Caco-2 (cell line): ENCODE data around the gene ERO1A. TPM values are rescaled to one million over a fixed set of nuclear protein-coding genes. Genes with fewer than 3 reads are reported as not detected.
"Not testable (repeated sequence)": the region's sequence is repeated elsewhere in the genome, so short reads cannot be mapped to it uniquely, and the experiment has no call there.

Source experiments
- BruUV-seq: library from RNA; stranded (reverse); fragments of 400-500 nt; replicated peaks from 2 replicates; lab custom pipeline; 2021; lab: Mats Ljungman, UMichigan
- CTCF ChIA-PET: fragments of 300-600 bp; sonication (Branson Sonifier 250); formaldehyde crosslinking; loops from one replicate; lab custom pipeline; 2022; ENCODE audit warnings: antibody characterized with exemption; lab: Charles Lee
- POLR2A ChIA-PET: fragments of 300-600 bp; sonication (Branson Sonifier 250); formaldehyde crosslinking; loops from one replicate; lab custom pipeline; 2022; ENCODE audit warnings: antibody characterized with exemption; lab: Charles Lee
- DNase-seq, 2 experiments: peaks; one replicate each; pipeline versions ENCODE4 v3.0.0 to v3.0.0-alpha.2; 2020 to 2022
- H3K27me3 ChIP-seq: replicated peaks from 2 replicates; pipeline ENCODE4 v1.6.0; 2011; ENCODE audit warnings: low read length; ENCODE audit not compliant: control insufficient read depth, insufficient read depth
- H3K36me3 ChIP-seq: 2 replicates; pipeline ENCODE4 v1.5.1; 2011; ENCODE audit warnings: low read length; ENCODE audit not compliant: control insufficient read depth, insufficient read depth
- H3K4me1 ChIP-seq: fragments of 250-450 bp; sonication (Bioruptor Pico); 2 replicates; pipeline ENCODE4 v1.5.1; 2020; ENCODE audit warnings: mild to moderate bottlenecking
- H3K4me3 ChIP-seq: 2 replicates; pipeline ENCODE4 v1.5.1; 2011; ENCODE audit warnings: low read depth, mild to moderate bottlenecking, control low read depth, low read length
- H3K9me3 ChIP-seq: fragments of 250-450 bp; sonication (Bioruptor Pico); 2 replicates; pipeline ENCODE4 v1.5.1; 2020; ENCODE audit warnings: mild to moderate bottlenecking, moderate library complexity
- H3K27ac Mint-ChIP-seq: one replicate; pipeline ENCODE4 v1.8.0; 2022; ENCODE audit warnings: mixed read lengths; ENCODE audit not compliant: unreplicated experiment
- H3K27me3 Mint-ChIP-seq: one replicate; pipeline ENCODE4 v1.8.0; 2022; ENCODE audit warnings: mixed read lengths; ENCODE audit not compliant: insufficient read depth, unreplicated experiment
- H3K36me3 Mint-ChIP-seq: one replicate; pipeline ENCODE4 v1.8.0; 2022; ENCODE audit warnings: mild to moderate bottlenecking, mixed read lengths; ENCODE audit not compliant: insufficient read depth, unreplicated experiment
- H3K4me1 Mint-ChIP-seq: one replicate; pipeline ENCODE4 v1.8.0; 2022; ENCODE audit warnings: low read depth, mixed read lengths; ENCODE audit not compliant: unreplicated experiment
- H3K4me3 Mint-ChIP-seq: one replicate; pipeline ENCODE4 v1.8.0; 2022; ENCODE audit warnings: mild to moderate bottlenecking, moderate library complexity, mixed read lengths; ENCODE audit not compliant: unreplicated experiment
- H3K9me3 Mint-ChIP-seq: one replicate; pipeline ENCODE4 v1.8.0; 2022; ENCODE audit warnings: mixed read lengths; ENCODE audit not compliant: unreplicated experiment
- intact Hi-C: fragments of 100-400 bp; cut with micrococcal nuclease; formaldehyde crosslinking; loops from one replicate; pipeline ENCODE4 v1.10.0; 2022; ENCODE audit not compliant: unreplicated experiment
- total RNA-seq: library from RNA; stranded (reverse); gene quantifications from 2 replicates; pipeline ENCODE4 v1.2.3, GENCODE V29; 2022
- TF ChIP-seq, protein P1 (sequence below), 2 experiments: fragments of 200-600 bp in 1 of 2; IDR thresholded peaks; 1 replicate in 1 of 2; 2 replicates in 1 of 2; pipeline versions ENCODE4 v1.5.1 to v1.8.0; 2011 to 2022; ENCODE audit warnings: antibody characterized with exemption in 1 of 2, control low read depth in 1 of 2, inconsistent platforms in 1 of 2, low read depth in 1 of 2, low read length in 1 of 2, mild to moderate bottlenecking in 1 of 2, moderate library complexity in 1 of 2; ENCODE audit not compliant: insufficient read depth in 1 of 2, severe bottlenecking in 1 of 2, unreplicated experiment in 1 of 2

ERO1A gene
- total RNA-seq, 1 experiment from 2014 or later: 73.6 TPM

- BruUV-seq: no TSS peak
- peaks cover 42% of the 10 kb centered on the region for H3K36me3 Mint-ChIP-seq
- CTCF ChIA-PET: no interaction called here
These were observed 35.4 kb upstream of the ERO1A start for GRCh38 chr14:52730709-52731111.

DNA sequence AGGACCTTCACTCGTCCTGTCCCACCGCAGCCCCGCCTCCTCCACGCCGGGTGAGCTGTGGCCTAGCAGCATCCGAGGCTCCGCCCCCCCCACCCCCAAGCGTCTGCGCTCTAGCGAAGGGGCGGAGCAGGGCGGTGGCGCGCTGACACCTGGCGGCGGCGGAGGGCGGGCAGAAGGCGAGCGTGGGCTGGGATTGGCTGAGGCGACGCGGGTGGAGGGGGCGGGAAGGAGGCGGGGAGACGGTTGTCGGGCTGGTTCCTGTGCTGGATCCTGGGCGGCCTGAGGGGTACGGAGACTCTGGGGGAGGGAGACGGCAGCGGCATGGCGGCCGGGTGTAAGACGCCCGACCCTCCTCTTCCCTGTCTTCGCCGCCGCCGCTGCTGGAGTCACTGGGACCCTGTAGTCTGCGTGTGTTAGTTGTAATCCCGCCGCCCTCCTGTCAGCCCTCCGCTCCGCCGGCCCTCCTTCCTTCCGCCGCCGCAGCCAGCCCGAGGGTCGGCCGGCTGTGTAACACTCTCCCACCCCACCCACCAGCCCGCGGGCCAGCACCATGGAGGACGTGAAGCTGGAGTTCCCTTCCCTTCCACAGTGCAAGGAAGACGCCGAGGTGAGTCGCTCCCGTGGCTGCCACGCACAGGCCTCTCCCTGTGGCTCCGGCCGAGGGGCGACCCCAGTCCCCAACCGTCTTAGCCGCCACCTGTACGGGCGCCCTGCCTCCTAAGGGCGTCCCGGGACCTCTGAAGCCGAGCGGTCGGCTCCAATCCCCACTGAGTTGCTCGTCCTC lies 34.8 kb upstream of the ERO1A start, which contains the start of gene STYX:
TSS of gene STYX (plus strand) at position 242 of the 784 bp plus-strand sequence. CDS start at position 551, 309 bp downstream.
- TSS peak; percentile 44 for BruUV-seq
- ChIA-PET POLR2A (interaction anchor here (0.9 to 1.4 kb wide), 3 partner anchors 22 to 178 kb away, joined by 5 to 6 read pairs (median 6); partner anchors contain the start of genes GPR137C, PSMC6 and TXNDC16), CTCF (interaction anchor here (0.9 kb wide), 1 partner anchor 35 kb away, joined by 4 read pairs; the partner anchor contains the start of gene ERO1A)
- Mint-ChIP-seq H3K36me3 (peaks cover 48% of the 10 kb centered on the region), H3K4me3 (peak within 1 kb of the TSS; percentile 94), H3K27me3 (no peaks in the 10 kb centered on the region), H3K9me3 (no peaks in the 10 kb centered on the region), H3K27ac (peak within 1 kb of the TSS; percentile 96), H3K4me1 (peaks cover 6% of the 10 kb centered on the region)
- H3K36me3 ChIP-seq: peaks cover 3% of the 10 kb centered on the region; the same call in 1 of the 2 replicates
- H3K4me3 ChIP-seq: peak within 1 kb of the TSS; percentile 68
- H3K27me3 ChIP-seq: no peaks in the 10 kb centered on the region
- no peaks in the 10 kb centered on the region for H3K9me3 ChIP-seq
- peak; percentile 99 for DNase-seq
- H3K4me1 ChIP-seq: no peaks in the 10 kb centered on the region
- TF ChIP-seq, protein P1, sequence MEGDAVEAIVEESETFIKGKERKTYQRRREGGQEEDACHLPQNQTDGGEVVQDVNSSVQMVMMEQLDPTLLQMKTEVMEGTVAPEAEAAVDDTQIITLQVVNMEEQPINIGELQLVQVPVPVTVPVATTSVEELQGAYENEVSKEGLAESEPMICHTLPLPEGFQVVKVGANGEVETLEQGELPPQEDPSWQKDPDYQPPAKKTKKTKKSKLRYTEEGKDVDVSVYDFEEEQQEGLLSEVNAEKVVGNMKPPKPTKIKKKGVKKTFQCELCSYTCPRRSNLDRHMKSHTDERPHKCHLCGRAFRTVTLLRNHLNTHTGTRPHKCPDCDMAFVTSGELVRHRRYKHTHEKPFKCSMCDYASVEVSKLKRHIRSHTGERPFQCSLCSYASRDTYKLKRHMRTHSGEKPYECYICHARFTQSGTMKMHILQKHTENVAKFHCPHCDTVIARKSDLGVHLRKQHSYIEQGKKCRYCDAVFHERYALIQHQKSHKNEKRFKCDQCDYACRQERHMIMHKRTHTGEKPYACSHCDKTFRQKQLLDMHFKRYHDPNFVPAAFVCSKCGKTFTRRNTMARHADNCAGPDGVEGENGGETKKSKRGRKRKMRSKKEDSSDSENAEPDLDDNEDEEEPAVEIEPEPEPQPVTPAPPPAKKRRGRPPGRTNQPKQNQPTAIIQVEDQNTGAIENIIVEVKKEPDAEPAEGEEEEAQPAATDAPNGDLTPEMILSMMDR (IDR thresholded peaks at IDR 0.05; ENCODE audit: insufficient read depth in 1 of 2, low read depth in 1 of 2, low read length in 1 of 2, severe bottlenecking in 1 of 2, unreplicated experiment in 1 of 2): no peak
- intact Hi-C loops: loop anchor here (1.0 to 2.0 kb wide), 2 partner anchors 23 to 61 kb away; partner anchors contain the start of genes GNPNAT1 and PSMC6

More at GRCh38 chr14:52730709-52731111, 35.4 kb upstream of the ERO1A start:
- H3K27me3 Mint-ChIP-seq: no peaks in the 10 kb centered on the region
- H3K4me3 Mint-ChIP-seq: peak overlapping the region; percentile 94
- Histone ChIP-seq H3K9me3 (no peaks in the 10 kb centered on the region), H3K4me1 (no peaks in the 10 kb centered on the region), H3K27me3 (no peaks in the 10 kb centered on the region), H3K4me3 (peak overlapping the region; percentile 68), H3K36me3 (peaks cover 3% of the 10 kb centered on the region; the same call in 1 of the 2 replicates)
- intact Hi-C loops: loop anchor here (1.0 to 2.0 kb wide), 2 partner anchors 23 to 60 kb away; partner anchors contain the start of genes GNPNAT1 and PSMC6
- H3K4me1 Mint-ChIP-seq: peaks cover 7% of the 10 kb centered on the region
- POLR2A ChIA-PET: interaction anchor here (1.1 kb wide), 1 partner anchor 25 kb away, joined by 6 read pairs; no protein-coding TSS in a partner anchor
- H3K27ac Mint-ChIP-seq: peak overlapping the region; percentile 96
- no peaks in the 10 kb centered on the region for H3K9me3 Mint-ChIP-seq
- TF ChIP-seq, protein P1 (IDR thresholded peaks at IDR 0.05; ENCODE audit: insufficient read depth in 1 of 2, low read depth in 1 of 2, low read length in 1 of 2, severe bottlenecking in 1 of 2, unreplicated experiment in 1 of 2): no peak
- no peak for DNase-seq

DNA sequence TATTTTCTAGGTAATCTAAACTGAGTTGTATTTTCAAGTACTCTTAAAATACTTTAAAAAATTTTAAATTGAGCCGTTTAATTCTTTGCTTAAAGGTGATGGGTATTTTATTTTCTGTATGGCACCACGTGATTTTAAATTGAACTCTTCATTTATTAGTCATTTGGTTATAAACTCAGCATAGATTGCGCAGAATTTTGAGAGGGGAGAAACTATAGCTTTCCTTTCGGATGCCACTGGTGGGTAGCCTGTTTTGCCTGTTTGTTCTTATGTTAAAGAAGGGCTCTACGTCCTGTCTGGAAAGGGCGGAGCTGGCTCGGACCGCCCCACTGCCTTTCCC lies 34.2 kb upstream of the ERO1A start:
- no TSS peak for BruUV-seq
- peak overlapping the region; percentile 94 for H3K4me3 Mint-ChIP-seq
- peak overlapping the region; percentile 9; the same call in 1 of the 2 replicates for H3K4me3 ChIP-seq

GRCh38 chr14:52729035-52729434 lies 33.7 kb upstream of the ERO1A start:
- H3K9me3 Mint-ChIP-seq, H3K27ac Mint-ChIP-seq, intact Hi-C loops, H3K27me3 ChIP-seq, DNase-seq, H3K4me3 Mint-ChIP-seq, H3K27me3 Mint-ChIP-seq, BruUV-seq, H3K4me3 ChIP-seq, H3K4me1 ChIP-seq, H3K4me1 Mint-ChIP-seq, CTCF ChIA-PET, H3K9me3 ChIP-seq, H3K36me3 ChIP-seq: not testable (repeated sequence)
- peaks cover 57% of the 10 kb centered on the region for H3K36me3 Mint-ChIP-seq
- POLR2A ChIA-PET: interaction anchor here (1.4 kb wide), 1 partner anchor 177 kb away, joined by 5 read pairs; the partner anchor contains the start of genes GPR137C and TXNDC16

More for the DNA sequence above, 34.2 kb upstream of the ERO1A start:
- intact Hi-C loops: no loop called here
- Mint-ChIP-seq H3K4me1 (peaks cover 6% of the 10 kb centered on the region), H3K36me3 (peaks cover 54% of the 10 kb centered on the region), H3K9me3 (no peaks in the 10 kb centered on the region), H3K27me3 (no peaks in the 10 kb centered on the region), H3K27ac (peak overlapping the region; percentile 96)
- TF ChIP-seq, protein P1 (IDR thresholded peaks at IDR 0.05; ENCODE audit: insufficient read depth in 1 of 2, low read depth in 1 of 2, low read length in 1 of 2, severe bottlenecking in 1 of 2, unreplicated experiment in 1 of 2): no peak
- Histone ChIP-seq H3K27me3 (no peaks in the 10 kb centered on the region), H3K4me1 (no peaks in the 10 kb centered on the region), H3K36me3 (peaks cover 3% of the 10 kb centered on the region; the same call in 1 of the 2 replicates), H3K9me3 (no peaks in the 10 kb centered on the region)
- no peak for DNase-seq
- CTCF ChIA-PET: interaction anchor here (0.9 kb wide), 1 partner anchor 34 kb away, joined by 4 read pairs; the partner anchor contains the start of gene ERO1A
- POLR2A ChIA-PET: interaction anchor here (0.9 to 1.4 kb wide), 2 partner anchors 22 to 177 kb away, joined by 5 to 6 read pairs; partner anchors contain the start of genes GPR137C, PSMC6 and TXNDC16
